SH-SY5Y (cell line): ENCODE measurements around the gene PELO.

Source experiments
- GATA2 ChIP-seq: IDR thresholded peaks from 2 replicates; pipeline ENCODE4 v1.6.1; 2011; ENCODE audit warnings: mild to moderate bottlenecking, low read depth, low read length
- GATA3 ChIP-seq: IDR thresholded peaks from 2 replicates; pipeline ENCODE4 v1.6.1; 2011; ENCODE audit warnings: low read depth, mild to moderate bottlenecking, low read length, moderate library complexity

DNA sequence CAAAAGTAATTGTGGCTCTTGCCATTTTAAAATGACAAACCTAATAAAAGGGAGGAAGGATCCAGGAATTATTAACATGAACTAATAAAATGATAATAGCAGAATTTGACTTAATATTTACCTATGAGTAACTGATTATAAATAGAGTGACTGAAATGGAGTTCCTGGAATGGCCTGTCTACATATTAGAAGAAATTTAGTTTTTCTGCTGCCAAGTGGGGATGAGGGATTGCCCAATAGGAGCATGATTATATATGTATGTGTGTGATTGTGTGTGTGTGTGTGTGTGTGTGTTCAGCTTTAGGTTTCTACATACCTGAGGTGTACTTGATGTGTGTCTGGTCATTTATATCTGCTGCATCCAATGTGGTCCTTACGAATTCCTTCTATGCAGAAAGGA lies 36.6 kb upstream of the PELO start:
- TF ChIP-seq GATA2 (no peak), GATA3 (no peak)
